ENCODE measurements around the gene ADGRD1.

The ADGRD1 gene

GRCh38 chr12:131087302-131087818, 133.7 kb downstream of the ADGRD1 start:
- no peak for FAIRE-seq
- no peak for TF ChIP-seq POU2F2 (IDR thresholded peaks at IDR 0.05; ENCODE audit: low read depth, low read length)
- no peak for TF ChIP-seq TAF1 (IDR thresholded peaks at IDR 0.05; ENCODE audit: low read depth, low read length)
- no peak for TF ChIP-seq SPI1 (IDR thresholded peaks at IDR 0.05; ENCODE audit: low read depth, low read length)
- TF ChIP-seq POLR2AphosphoS5 (IDR thresholded peaks at IDR 0.05; ENCODE audit: low read depth, low read length): no peak
- no peak for TF ChIP-seq POLR2A (IDR thresholded peaks at IDR 0.05; ENCODE audit: low read depth, low read length)
- no peak for TF ChIP-seq PAX5 (IDR thresholded peaks at IDR 0.05; ENCODE audit: insufficient read depth, low read length, severe bottlenecking)

GRCh38 chr12:131087991-131088700, 134.4 kb downstream of the ADGRD1 start:
- FAIRE-seq (no peak), DNase-seq (ENCODE audit: insufficient read length, low spot score) (no peak)
- no peak for TF ChIP-seq PAX5 (IDR thresholded peaks at IDR 0.05; ENCODE audit: insufficient read depth, low read length, severe bottlenecking)
- no peak for TF ChIP-seq POLR2A (IDR thresholded peaks at IDR 0.05; ENCODE audit: low read depth, low read length)
- TF ChIP-seq TAF1 (IDR thresholded peaks at IDR 0.05; ENCODE audit: low read depth, low read length): no peak
- no peak for TF ChIP-seq SPI1 (IDR thresholded peaks at IDR 0.05; ENCODE audit: low read depth, low read length)
- TF ChIP-seq POU2F2 (IDR thresholded peaks at IDR 0.05; ENCODE audit: low read depth, low read length): no peak
- TF ChIP-seq POLR2AphosphoS5 (IDR thresholded peaks at IDR 0.05; ENCODE audit: low read depth, low read length): no peak

More at GRCh38 chr12:131087302-131087818, 133.7 kb downstream of the ADGRD1 start:
- no peak for DNase-seq (ENCODE audit: insufficient read length, low spot score)

GRCh38 chr12:131088701-131089530, 135.2 kb downstream of the ADGRD1 start:
- TF ChIP-seq PAX5 (IDR thresholded peaks at IDR 0.05; ENCODE audit: insufficient read depth, low read length, severe bottlenecking) (no peak), SPI1 (IDR thresholded peaks at IDR 0.05; ENCODE audit: low read depth, low read length) (no peak), POLR2A (IDR thresholded peaks at IDR 0.05; ENCODE audit: low read depth, low read length) (no peak), TAF1 (IDR thresholded peaks at IDR 0.05; ENCODE audit: low read depth, low read length) (no peak), POU2F2 (IDR thresholded peaks at IDR 0.05; ENCODE audit: low read depth, low read length) (no peak), POLR2AphosphoS5 (IDR thresholded peaks at IDR 0.05; ENCODE audit: low read depth, low read length) (no peak)
- DNase-seq (ENCODE audit: insufficient read length, low spot score) (no peak), FAIRE-seq (no peak)

GRCh38 chr12:131089531-131090273, 136.0 kb downstream of the ADGRD1 start:
- TF ChIP-seq POU2F2 (IDR thresholded peaks at IDR 0.05; ENCODE audit: low read depth, low read length): no peak
- TF ChIP-seq POLR2AphosphoS5 (IDR thresholded peaks at IDR 0.05; ENCODE audit: low read depth, low read length): no peak
- no peak for TF ChIP-seq SPI1 (IDR thresholded peaks at IDR 0.05; ENCODE audit: low read depth, low read length)
- no peak for TF ChIP-seq PAX5 (IDR thresholded peaks at IDR 0.05; ENCODE audit: insufficient read depth, low read length, severe bottlenecking)
- TF ChIP-seq POLR2A (IDR thresholded peaks at IDR 0.05; ENCODE audit: low read depth, low read length): no peak
- TF ChIP-seq TAF1 (IDR thresholded peaks at IDR 0.05; ENCODE audit: low read depth, low read length): no peak
- DNase-seq (ENCODE audit: insufficient read length, low spot score): no peak
- FAIRE-seq: no peak

DNA sequence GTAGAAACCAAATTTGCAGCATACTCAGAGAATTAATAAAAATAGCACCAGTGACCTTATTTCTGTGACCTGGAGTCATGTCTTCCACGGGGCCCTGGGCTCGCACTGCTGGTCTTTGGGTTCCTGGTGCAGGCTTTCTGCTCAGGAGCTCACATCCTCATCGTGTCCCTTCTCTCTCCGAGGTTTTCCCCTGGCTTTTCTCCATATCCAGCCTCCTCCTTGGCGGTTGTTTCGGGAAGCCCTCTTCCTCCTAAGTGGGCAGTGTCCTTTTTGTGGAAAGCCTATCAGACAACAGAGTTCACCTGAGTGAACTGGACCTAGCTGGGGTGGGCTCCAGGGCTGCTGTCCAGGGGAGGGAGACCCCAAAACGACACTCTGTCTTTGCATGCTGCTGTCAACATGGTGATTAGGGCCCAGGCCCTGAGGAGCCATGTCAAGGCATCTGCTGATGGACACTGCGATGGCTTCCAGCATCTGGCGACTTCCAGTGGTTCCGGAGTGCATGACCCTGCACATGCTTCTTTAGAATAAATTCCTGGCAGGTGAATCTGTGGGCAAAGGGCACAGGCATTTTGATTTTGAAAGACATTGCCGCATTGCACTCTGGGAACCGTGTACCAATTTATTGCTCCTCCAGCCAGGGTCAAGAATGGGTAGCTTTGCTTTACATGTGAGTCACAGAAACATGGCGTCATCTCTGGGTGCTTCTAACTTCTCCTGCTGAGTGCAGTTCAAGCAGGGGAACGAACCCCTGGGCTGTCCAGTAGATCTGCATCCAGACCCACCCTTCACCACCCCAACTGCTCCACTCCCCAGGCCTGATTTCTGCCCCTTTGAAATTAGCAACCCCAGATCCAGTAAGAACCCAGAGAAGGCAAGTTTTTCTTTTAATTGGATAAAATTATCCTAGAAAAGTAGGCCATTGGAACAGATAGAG, 136.8 kb downstream of the ADGRD1 start:
- FAIRE-seq: no peak
- TF ChIP-seq PAX5 (IDR thresholded peaks at IDR 0.05; ENCODE audit: insufficient read depth, low read length, severe bottlenecking): no peak
- TF ChIP-seq POLR2AphosphoS5 (IDR thresholded peaks at IDR 0.05; ENCODE audit: low read depth, low read length): no peak
- no peak for TF ChIP-seq SPI1 (IDR thresholded peaks at IDR 0.05; ENCODE audit: low read depth, low read length)
- TF ChIP-seq TAF1 (IDR thresholded peaks at IDR 0.05; ENCODE audit: low read depth, low read length): no peak
- TF ChIP-seq POU2F2 (IDR thresholded peaks at IDR 0.05; ENCODE audit: low read depth, low read length): no peak
- TF ChIP-seq POLR2A (IDR thresholded peaks at IDR 0.05; ENCODE audit: low read depth, low read length): no peak
- no peak for DNase-seq (ENCODE audit: insufficient read length, low spot score)

DNA sequence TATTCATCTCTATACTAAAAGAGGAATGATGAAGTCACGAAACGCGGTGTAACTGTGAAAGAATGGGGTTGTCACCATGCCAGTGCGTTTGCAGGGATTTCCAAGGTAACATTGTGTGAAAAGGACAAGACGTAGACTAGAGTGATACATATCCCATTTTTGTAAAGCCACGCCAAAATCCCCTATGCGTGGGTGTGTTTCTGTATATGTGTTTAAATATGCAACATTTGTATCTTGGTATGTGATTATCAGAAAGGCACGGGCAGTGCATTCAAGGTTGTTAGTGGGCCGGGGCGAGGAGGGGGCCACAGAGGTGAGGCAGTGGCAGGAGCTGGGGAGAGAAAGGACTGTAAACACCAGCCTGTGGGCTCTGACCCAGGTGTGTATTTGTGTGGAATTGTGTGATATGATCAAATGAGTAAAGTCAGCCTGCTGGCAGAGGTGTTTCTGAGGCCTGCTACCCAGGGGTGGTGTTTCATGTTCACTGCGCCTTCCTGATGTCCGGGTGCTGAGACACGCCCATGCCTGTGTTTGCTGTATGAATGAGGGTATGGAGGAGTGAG, 137.8 kb downstream of the ADGRD1 start:
- FAIRE-seq (peak; percentile 20), DNase-seq (ENCODE audit: insufficient read length, low spot score) (no peak)
- TF ChIP-seq PAX5 (IDR thresholded peaks at IDR 0.05; ENCODE audit: insufficient read depth, low read length, severe bottlenecking): no peak
- no peak for TF ChIP-seq POLR2AphosphoS5 (IDR thresholded peaks at IDR 0.05; ENCODE audit: low read depth, low read length)
- TF ChIP-seq POU2F2 (IDR thresholded peaks at IDR 0.05; ENCODE audit: low read depth, low read length): no peak
- no peak for TF ChIP-seq POLR2A (IDR thresholded peaks at IDR 0.05; ENCODE audit: low read depth, low read length)

DNA sequence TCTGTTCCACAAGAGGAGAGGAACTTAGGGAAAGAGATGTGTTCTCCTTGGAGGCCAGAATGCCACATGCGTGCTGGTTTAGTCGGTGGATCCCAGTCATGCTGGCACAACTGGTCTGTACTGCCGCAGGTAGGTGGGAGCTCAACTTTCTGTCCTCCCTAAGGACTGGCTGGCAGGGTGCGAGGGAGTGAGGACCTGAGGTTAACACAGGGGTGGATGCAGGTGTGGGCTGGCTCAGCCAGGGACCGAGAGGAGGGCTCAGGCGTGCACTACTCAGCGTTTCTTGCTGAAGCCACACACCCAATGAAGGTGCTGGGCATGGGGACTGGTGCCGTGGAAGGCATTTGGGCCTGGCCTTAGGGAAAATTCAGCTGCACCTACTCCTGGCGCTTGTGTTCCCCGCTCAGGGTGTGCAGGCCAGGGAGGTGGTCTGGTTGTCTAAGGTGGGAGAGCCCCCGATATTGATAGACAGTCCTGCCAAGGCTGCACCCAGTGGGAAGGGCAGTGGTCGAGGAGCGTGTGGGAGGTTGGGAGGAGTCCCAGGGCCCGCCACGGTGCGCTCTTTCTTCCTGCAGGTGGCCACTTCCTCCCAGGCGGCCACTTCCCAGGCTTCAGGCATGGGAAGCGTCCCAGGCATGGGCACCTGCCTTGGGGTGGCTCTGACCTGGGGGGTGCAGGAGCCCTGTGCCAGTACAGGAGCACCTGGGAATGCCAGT, 138.4 kb downstream of the ADGRD1 start:
- DNase-seq (ENCODE audit: insufficient read length, low spot score) (no peak), FAIRE-seq (peak; percentile 66)
- TF ChIP-seq TAF1 (IDR thresholded peaks at IDR 0.05; ENCODE audit: low read depth, low read length): no peak
- no peak for TF ChIP-seq PAX5 (IDR thresholded peaks at IDR 0.05; ENCODE audit: insufficient read depth, low read length, severe bottlenecking)
- TF ChIP-seq POLR2A (IDR thresholded peaks at IDR 0.05; ENCODE audit: low read depth, low read length): no peak
- TF ChIP-seq SPI1 (IDR thresholded peaks at IDR 0.05; ENCODE audit: low read depth, low read length): no peak
- TF ChIP-seq POLR2AphosphoS5 (IDR thresholded peaks at IDR 0.05; ENCODE audit: low read depth, low read length): no peak
- no peak for TF ChIP-seq POU2F2 (IDR thresholded peaks at IDR 0.05; ENCODE audit: low read depth, low read length)
